HEK293T (cell line): Measurements from ENCODE around the gene MSH2.

Experiments
- CTCF ChIA-PET: fragments of 350-600 bp; formaldehyde crosslinking; extraction: SDS; loops from one replicate; lab custom pipeline; 2021; ENCODE audit warnings: antibody characterized with exemption, inconsistent platforms; lab: Yijun Ruan, JAX
- POLR2A ChIA-PET: fragments of 350-600 bp; formaldehyde crosslinking; extraction: SDS; loops from one replicate; lab custom pipeline; 2020; ENCODE audit warnings: antibody characterized with exemption, inconsistent platforms; lab: Yijun Ruan, JAX
- DNase-seq: peaks from one replicate; pipeline ENCODE4 v3.0.0; 2012; ENCODE audit warnings: mixed read lengths; ENCODE audit errors: extremely low spot score
- ARNT ChIP-seq: fragments of 450-650 bp; IDR thresholded peaks from 2 replicates; pipeline ENCODE4 v1.6.1; 2017; ENCODE audit warnings: mild to moderate bottlenecking
- BHLHE40 ChIP-seq: fragments of 450-650 bp; IDR thresholded peaks from 2 replicates; pipeline ENCODE4 v1.6.1; 2016; ENCODE audit warnings: mild to moderate bottlenecking, moderate library complexity, borderline replicate concordance
- CTBP1 ChIP-seq: fragments of 450-650 bp; IDR thresholded peaks from 2 replicates; pipeline ENCODE4 v1.6.1; 2016; ENCODE audit warnings: borderline replicate concordance
- ELF4 ChIP-seq: fragments of 450-650 bp; IDR thresholded peaks from 2 replicates; pipeline ENCODE4 v1.6.1; 2017; ENCODE audit warnings: antibody characterized with exemption
- FOXA1 ChIP-seq: fragments of 450-650 bp; IDR thresholded peaks from 2 replicates; pipeline ENCODE4 v1.6.1; 2016; ENCODE audit warnings: mild to moderate bottlenecking
- FOXK2 ChIP-seq: fragments of 450-650 bp; IDR thresholded peaks from 2 replicates; pipeline ENCODE4 v1.6.1; 2016; ENCODE audit warnings: mild to moderate bottlenecking
- FOXM1 ChIP-seq: fragments of 450-650 bp; IDR thresholded peaks from 2 replicates; pipeline ENCODE4 v1.6.1; 2017; ENCODE audit warnings: mild to moderate bottlenecking, borderline replicate concordance
- HDGF ChIP-seq: fragments of 450-650 bp; IDR thresholded peaks from 2 replicates; pipeline ENCODE4 v1.6.1; 2017; ENCODE audit warnings: antibody characterized with exemption, borderline replicate concordance
- L3MBTL2 ChIP-seq: fragments of 450-650 bp; conservative IDR thresholded peaks from 2 replicates; pipeline ENCODE4 v1.6.1; 2016; ENCODE audit warnings: mild to moderate bottlenecking
- LEF1 ChIP-seq: fragments of 450-650 bp; IDR thresholded peaks from 2 replicates; pipeline ENCODE4 v1.6.1; 2017; ENCODE audit warnings: mild to moderate bottlenecking, borderline replicate concordance
- NFRKB ChIP-seq: fragments of 450-650 bp; IDR thresholded peaks from 2 replicates; pipeline ENCODE4 v1.6.1; 2016; ENCODE audit warnings: mild to moderate bottlenecking, moderate library complexity
- SP1 ChIP-seq: fragments of 450-650 bp; IDR thresholded peaks from 2 replicates; pipeline ENCODE4 v1.6.1; 2017
- SUZ12 ChIP-seq: fragments of 450-650 bp; IDR thresholded peaks from 2 replicates; pipeline ENCODE4 v1.6.1; 2016; ENCODE audit warnings: mild to moderate bottlenecking
- TARDBP ChIP-seq: fragments of 450-650 bp; IDR thresholded peaks from 2 replicates; pipeline ENCODE4 v1.6.1; 2016
- ZNF384 ChIP-seq: fragments of 450-650 bp; IDR thresholded peaks from 2 replicates; pipeline ENCODE4 v1.6.1; 2016
- TF ChIP-seq, protein P1 (sequence below): fragments of 450-650 bp; IDR thresholded peaks from 2 replicates; pipeline ENCODE4 v1.6.1; 2016

Gene MSH2

DNA sequence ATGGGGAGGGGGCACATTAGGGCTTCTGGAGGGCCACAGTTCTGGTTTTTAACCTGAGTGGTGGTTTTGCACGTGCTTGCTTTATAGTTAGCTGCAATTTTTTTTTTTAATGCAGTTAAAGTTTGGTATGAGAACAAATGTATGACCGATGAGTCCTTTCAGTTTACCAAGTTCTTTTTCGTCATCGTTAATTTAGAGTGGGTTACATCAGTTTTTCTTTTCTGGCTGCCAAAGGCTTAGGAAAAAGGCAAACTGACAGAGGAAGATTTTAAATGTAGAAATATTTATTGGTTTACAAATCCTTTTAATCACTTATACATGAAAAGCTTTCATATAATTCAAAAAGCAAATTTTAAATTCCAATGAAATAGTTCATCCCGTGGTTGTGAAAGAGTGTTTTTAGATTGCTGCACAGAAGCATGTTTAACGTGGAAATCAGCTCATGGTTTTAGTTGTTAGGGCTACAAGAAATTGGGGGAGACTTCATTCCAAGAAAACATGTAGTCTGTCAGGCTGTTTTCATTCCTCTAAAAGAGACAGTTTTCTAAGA, 82.9 kb downstream of the MSH2 start:
- DNase-seq: no peak
- ChIA-PET CTCF (no interaction called here), POLR2A (no interaction called here)
- TF ChIP-seq, protein P1, sequence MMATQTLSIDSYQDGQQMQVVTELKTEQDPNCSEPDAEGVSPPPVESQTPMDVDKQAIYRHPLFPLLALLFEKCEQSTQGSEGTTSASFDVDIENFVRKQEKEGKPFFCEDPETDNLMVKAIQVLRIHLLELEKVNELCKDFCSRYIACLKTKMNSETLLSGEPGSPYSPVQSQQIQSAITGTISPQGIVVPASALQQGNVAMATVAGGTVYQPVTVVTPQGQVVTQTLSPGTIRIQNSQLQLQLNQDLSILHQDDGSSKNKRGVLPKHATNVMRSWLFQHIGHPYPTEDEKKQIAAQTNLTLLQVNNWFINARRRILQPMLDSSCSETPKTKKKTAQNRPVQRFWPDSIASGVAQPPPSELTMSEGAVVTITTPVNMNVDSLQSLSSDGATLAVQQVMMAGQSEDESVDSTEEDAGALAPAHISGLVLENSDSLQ: no peak
- TF ChIP-seq TARDBP (no peak), L3MBTL2 (no peak), ZNF384 (no peak), LEF1 (no peak), FOXK2 (no peak), CTBP1 (no peak), SUZ12 (no peak), NFRKB (no peak), ARNT (no peak), FOXM1 (no peak), SP1 (no peak), FOXA1 (no peak), HDGF (no peak), BHLHE40 (no peak), ELF4 (no peak)

DNA sequence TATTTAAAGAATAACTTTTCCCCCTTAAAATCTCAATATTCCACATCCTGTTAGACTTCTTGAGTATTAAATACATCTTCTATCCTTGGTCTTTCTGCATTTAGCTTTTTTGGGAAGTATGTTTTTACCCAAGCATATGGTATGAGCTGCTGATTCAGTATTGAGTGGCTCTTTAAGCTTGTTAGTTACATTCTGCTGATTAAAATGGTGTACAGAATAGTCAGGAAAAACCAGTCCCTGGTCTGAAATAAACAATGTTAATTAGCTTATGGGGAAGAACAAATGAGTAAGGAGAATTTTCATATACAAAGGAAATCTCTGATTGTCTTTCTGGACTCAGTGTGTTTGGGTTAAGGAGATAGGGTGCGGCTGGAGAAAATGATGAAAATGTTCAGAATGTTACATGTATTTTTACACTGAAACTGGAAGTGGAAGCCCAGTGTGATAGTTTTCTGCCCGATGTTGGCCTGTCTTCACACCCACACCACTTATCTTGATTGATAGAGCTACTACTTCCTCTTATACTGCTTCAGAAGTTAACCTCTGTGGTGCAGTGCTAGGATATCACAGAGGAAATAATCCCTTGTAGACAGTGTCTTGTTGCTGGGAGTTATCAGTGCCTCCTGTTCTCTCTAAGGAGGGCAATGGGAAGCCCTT, 84.0 kb downstream of the MSH2 start:
- TF ChIP-seq FOXM1 (no peak), ARNT (no peak), HDGF (no peak), TARDBP (no peak), CTBP1 (no peak), FOXK2 (no peak), SP1 (no peak), ELF4 (no peak), NFRKB (no peak), BHLHE40 (no peak), ZNF384 (no peak), LEF1 (no peak), L3MBTL2 (no peak)
- TF ChIP-seq, protein P1: no peak
- POLR2A ChIA-PET: no interaction called here
- CTCF ChIA-PET: no interaction called here

DNA sequence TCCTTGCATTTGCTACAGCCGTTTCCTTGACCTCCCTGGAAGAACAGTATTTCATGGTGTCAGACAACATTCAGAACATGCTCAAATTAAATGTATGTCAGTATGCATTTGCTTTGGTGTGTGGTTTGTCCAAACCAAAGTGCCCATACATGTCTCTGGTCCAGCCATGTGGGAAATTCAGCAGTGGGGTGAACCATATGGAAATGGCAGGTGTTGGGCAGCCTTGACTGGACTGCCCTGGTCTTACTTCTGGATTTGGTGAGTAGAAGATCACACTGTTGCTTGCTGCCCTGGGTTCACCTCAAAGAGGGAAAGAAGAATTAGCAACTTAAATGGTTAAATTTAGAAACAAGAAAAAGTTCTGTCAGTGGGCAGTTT, 84.5 kb downstream of the MSH2 start:
- CTCF ChIA-PET: no interaction called here
- POLR2A ChIA-PET: no interaction called here

More for the DNA sequence above, 84.0 kb downstream of the MSH2 start:
- no peak for DNase-seq

DNA sequence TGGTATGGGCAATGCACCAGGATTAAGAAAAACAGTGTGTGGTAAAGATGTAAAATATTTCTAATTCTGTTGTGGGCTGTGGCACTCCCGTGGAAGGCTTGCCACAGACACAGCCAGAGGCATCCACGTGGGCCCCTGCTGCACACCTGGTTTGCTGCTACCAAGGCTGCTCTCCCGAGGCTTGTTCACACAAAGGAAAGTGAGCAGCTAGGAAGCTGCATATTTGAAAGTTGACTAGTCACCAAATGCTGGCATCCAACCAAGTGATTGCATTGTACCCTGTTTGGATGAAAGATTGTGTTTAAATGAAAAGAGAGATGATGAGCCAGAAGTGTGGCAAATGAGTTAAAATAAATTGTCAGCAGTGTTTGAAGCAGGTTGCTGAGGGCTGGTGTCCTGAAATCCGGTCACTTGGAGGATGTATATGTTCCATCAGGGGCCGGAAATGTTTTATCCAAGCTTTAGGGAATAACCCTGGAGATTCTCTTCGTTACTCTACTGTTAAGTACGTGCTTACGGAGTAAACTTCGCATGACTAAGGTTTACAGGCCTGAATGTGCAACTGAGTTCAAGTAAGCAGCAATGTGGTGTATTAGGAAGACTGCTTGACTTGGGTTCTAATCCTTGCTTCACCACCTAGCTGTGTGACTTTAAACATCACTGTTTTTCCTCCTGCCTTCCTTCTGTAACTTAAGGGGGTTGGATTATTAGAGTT, 86.1 kb downstream of the MSH2 start:
- DNase-seq: no peak
- CTCF ChIA-PET: no interaction called here
- no peak for TF ChIP-seq FOXK2
- no peak for TF ChIP-seq FOXA1
- no peak for TF ChIP-seq NFRKB
- no peak for TF ChIP-seq BHLHE40
- TF ChIP-seq, protein P1: no peak
- TF ChIP-seq CTBP1: no peak
- no peak for TF ChIP-seq LEF1
- no peak for TF ChIP-seq ARNT
- TF ChIP-seq SP1: no peak
- TF ChIP-seq TARDBP: no peak
- no peak for TF ChIP-seq FOXM1
- no peak for TF ChIP-seq L3MBTL2
- no peak for TF ChIP-seq ZNF384
- POLR2A ChIA-PET: no interaction called here

More for the DNA sequence above, 84.5 kb downstream of the MSH2 start:
- TF ChIP-seq, protein P1: no peak
- TF ChIP-seq CTBP1: no peak
- no peak for TF ChIP-seq ZNF384
- no peak for TF ChIP-seq NFRKB
- TF ChIP-seq HDGF: no peak
- TF ChIP-seq FOXA1: no peak
- TF ChIP-seq L3MBTL2: no peak
- TF ChIP-seq FOXM1: no peak
- TF ChIP-seq FOXK2: no peak
- DNase-seq: no peak

DNA sequence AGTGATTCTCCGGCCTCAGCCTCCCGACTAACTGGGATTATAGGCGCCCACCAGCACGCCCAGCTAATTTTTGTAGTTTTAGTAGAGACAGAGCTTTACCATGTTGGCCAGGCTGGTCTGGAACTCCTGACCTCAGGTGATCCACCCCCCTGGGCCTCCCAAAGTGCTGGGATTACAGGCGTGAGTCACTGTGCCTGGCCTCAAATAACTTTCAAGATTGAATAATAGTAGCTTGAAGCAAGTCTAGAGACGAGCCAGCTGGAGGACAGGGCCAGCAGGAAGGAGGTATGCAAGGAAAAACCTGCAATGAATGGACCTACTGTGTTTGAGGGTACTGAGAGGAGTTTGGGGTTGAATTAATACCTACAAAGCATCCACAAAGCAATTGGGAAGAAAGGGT, 87.5 kb downstream of the MSH2 start:
- TF ChIP-seq L3MBTL2: no peak
- TF ChIP-seq, protein P1: no peak
- no peak for TF ChIP-seq TARDBP
- TF ChIP-seq ZNF384: no peak
- no peak for TF ChIP-seq NFRKB
- TF ChIP-seq FOXK2: no peak
- TF ChIP-seq ELF4: no peak
- TF ChIP-seq FOXM1: no peak
- no peak for DNase-seq
- POLR2A ChIA-PET: no interaction called here
- CTCF ChIA-PET: no interaction called here
